ENCODE measurements around the gene NUAK1.

NUAK1 gene

DNA sequence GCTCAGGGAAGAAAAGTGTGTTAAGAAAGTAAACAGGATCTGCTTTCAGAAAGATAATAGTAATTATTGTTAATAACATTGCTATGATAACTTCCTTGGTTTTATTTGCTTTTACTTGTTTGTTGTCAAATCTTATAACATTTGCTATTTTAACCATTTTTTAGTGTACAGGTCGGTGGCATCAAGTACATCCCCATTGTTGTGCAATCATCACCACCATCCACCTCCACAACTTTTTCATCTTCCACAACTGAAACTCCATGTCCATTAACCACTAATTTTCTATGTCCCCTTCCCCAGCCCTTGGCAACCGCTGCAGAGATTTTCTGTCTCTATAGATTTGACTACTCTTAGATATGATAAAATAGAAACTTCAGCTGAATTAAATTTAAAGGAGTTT, 22.7 kb upstream of the NUAK1 start:
- no peak for TF ChIP-seq REST (IDR thresholded peaks at IDR 0.05; ENCODE audit: insufficient read depth in 1 of 2, low read depth in 2 of 2, low read length in 2 of 2)
- no peak for TF ChIP-seq SIN3A (IDR thresholded peaks at IDR 0.05; ENCODE audit: borderline replicate concordance, insufficient read depth, low read length)
- TF ChIP-seq POLR2AphosphoS5 (IDR thresholded peaks at IDR 0.05; ENCODE audit: low read depth, low read length) = no peak
- no peak for TF ChIP-seq TAF1 (IDR thresholded peaks at IDR 0.05; ENCODE audit: borderline replicate concordance, insufficient read depth, low read length)
- no peak for TF ChIP-seq FOXP2 (optimal IDR thresholded peaks at IDR 0.05; ENCODE audit: borderline replicate concordance, extremely low read depth, extremely low read length, insufficient read depth)

DNA sequence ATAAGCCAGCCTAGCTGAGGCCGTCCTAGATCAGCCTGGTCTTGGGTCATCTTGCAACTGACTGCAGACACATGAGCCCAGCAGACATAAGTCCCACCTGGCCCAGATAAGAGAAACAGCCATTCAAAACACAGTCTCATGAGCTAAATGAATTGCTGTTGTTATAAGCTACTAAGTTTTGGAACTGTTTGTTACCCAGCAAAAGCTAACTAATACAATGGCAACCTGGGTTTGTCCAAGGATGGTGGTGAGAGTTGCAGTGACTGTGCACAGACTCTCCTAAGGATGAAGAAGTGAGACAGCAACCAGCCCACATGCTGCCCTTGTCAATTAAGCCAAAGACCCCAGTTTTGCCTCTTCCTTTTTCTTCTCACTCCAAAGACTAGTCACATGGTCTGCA, 22.2 kb upstream of the NUAK1 start:
- TF ChIP-seq POLR2AphosphoS5 (IDR thresholded peaks at IDR 0.05; ENCODE audit: low read depth, low read length) = no peak
- TF ChIP-seq REST (IDR thresholded peaks at IDR 0.05; ENCODE audit: insufficient read depth in 1 of 2, low read depth in 2 of 2, low read length in 2 of 2) = no peak
- no peak for TF ChIP-seq FOXP2 (optimal IDR thresholded peaks at IDR 0.05; ENCODE audit: borderline replicate concordance, extremely low read depth, extremely low read length, insufficient read depth)
- no peak for TF ChIP-seq TAF1 (IDR thresholded peaks at IDR 0.05; ENCODE audit: borderline replicate concordance, insufficient read depth, low read length)

DNA sequence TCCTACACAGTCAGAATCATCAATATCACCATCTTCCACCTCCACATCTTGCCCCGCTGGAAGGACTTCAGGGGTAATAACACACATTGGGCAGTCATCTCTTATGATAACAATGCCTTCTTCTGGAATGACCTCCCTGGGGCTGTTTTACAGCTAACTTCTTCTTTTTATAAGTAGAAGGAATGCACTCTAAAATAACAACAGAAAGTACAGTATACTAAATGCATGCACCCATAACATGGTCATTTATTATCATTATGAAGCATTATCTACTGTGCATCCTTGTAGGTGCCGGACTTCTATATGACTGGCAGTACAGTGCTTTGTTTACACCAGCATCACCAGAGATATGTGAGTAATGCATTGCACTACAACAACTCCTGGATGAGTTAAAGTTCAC, 19.0 kb upstream of the NUAK1 start:
- no peak for TF ChIP-seq REST (IDR thresholded peaks at IDR 0.05; ENCODE audit: insufficient read depth in 1 of 2, low read depth in 2 of 2, low read length in 2 of 2)
- TF ChIP-seq TAF1 (IDR thresholded peaks at IDR 0.05; ENCODE audit: borderline replicate concordance, insufficient read depth, low read length) = no peak
- TF ChIP-seq POLR2AphosphoS5 (IDR thresholded peaks at IDR 0.05; ENCODE audit: low read depth, low read length) = no peak
- no peak for TF ChIP-seq FOXP2 (optimal IDR thresholded peaks at IDR 0.05; ENCODE audit: borderline replicate concordance, extremely low read depth, extremely low read length, insufficient read depth)
- TF ChIP-seq SIN3A (IDR thresholded peaks at IDR 0.05; ENCODE audit: borderline replicate concordance, insufficient read depth, low read length) = no peak

- TF ChIP-seq TAF1 (IDR thresholded peaks at IDR 0.05; ENCODE audit: borderline replicate concordance, insufficient read depth, low read length) (no peak), SIN3A (IDR thresholded peaks at IDR 0.05; ENCODE audit: borderline replicate concordance, insufficient read depth, low read length) (no peak), REST (IDR thresholded peaks at IDR 0.05; ENCODE audit: insufficient read depth in 1 of 2, low read depth in 2 of 2, low read length in 2 of 2) (no peak), FOXP2 (optimal IDR thresholded peaks at IDR 0.05; ENCODE audit: borderline replicate concordance, extremely low read depth, extremely low read length, insufficient read depth) (no peak), POLR2AphosphoS5 (IDR thresholded peaks at IDR 0.05; ENCODE audit: low read depth, low read length) (no peak)
These were observed 16.1 kb upstream of the NUAK1 start for GRCh38 chr12:106154751-106155273.

DNA sequence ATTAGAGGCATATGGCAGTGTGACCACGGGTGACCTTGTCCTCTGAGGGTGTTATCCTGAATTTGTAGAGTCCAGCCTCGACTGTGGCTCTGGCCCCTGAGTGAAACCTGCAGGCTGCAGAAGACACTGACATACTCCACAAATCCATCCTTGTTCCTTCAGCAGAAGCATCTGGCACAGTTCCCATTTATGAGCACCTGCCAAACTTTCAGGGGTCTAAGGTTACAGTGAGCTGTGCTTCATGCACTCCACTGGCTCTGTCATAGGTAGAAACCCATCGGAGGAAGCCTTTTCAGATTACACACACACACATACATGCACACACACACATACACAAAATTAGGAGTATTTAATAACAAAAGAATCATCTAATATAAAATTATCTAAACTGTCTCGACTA, 13.6 kb upstream of the NUAK1 start:
- no peak for TF ChIP-seq TAF1 (IDR thresholded peaks at IDR 0.05; ENCODE audit: borderline replicate concordance, insufficient read depth, low read length)
- TF ChIP-seq SIN3A (IDR thresholded peaks at IDR 0.05; ENCODE audit: borderline replicate concordance, insufficient read depth, low read length) = no peak
- no peak for TF ChIP-seq REST (IDR thresholded peaks at IDR 0.05; ENCODE audit: insufficient read depth in 1 of 2, low read depth in 2 of 2, low read length in 2 of 2)
- no peak for TF ChIP-seq POLR2AphosphoS5 (IDR thresholded peaks at IDR 0.05; ENCODE audit: low read depth, low read length)
- no peak for TF ChIP-seq FOXP2 (optimal IDR thresholded peaks at IDR 0.05; ENCODE audit: borderline replicate concordance, extremely low read depth, extremely low read length, insufficient read depth)
